Daoy (cell line): Measurements from ENCODE around the gene PIM2. TPM values are rescaled to one million over a fixed set of nuclear protein-coding genes. Genes with fewer than 3 reads are reported as not detected.
"Not testable (repeated sequence)": the region's sequence is repeated elsewhere in the genome, so short reads cannot be mapped to it uniquely, and the experiment has no call there.

ENCODE experiments used
- DNase-seq: peaks from one replicate; pipeline ENCODE4 v3.0.0-alpha.2; 2015; ENCODE audit warnings: low read depth
- total RNA-seq: library from RNA; depleted of rRNA; stranded (reverse); fragments of >200 nt; shearing (Covaris generic); gene quantifications from 2 replicates; pipeline ENCODE4 v1.2.3, GENCODE V29; 2014; rRNA removed

Gene PIM2
- total RNA-seq, 1 experiment from 2014 or later = 6.6 TPM

- not testable (repeated sequence) for DNase-seq
Observed at GRCh38 chrX:48872017-48872416, 46.8 kb downstream of the PIM2 start.

DNA sequence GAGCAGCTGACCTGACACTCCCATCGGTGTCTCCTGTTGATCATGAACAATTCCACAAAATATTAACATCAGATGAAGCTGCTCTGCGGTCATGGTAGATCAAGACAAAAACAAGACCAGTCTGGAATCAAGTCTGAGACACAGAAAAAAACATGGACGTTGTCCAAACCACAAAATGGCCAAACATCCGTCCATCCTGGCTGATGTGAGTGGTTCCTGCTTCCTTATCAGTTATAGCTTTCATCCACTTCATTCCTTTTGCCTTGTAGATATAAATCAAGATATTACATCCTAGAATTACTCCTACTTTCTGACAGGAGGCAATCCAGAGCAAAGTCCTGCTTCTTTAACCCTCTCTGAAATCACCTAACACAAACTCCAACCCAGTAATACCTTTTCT, 54.6 kb downstream of the PIM2 start:
- DNase-seq = peak; percentile 68

Other genes starting within 250 kb of the PIM2 start
- 0.57 TPM in 1 of 2 replicates, not detected in the other for gene WAS, start 235.2 kb downstream of the PIM2 start, total RNA-seq
- gene SUV39H1, start 222.3 kb downstream of the PIM2 start, total RNA-seq = 14.3 and 20.7 TPM in 2 replicates
- gene GLOD5, start 157.3 kb downstream of the PIM2 start, total RNA-seq = not detected in 2 replicates
- not detected in 2 replicates for gene GATA1, start 132.4 kb downstream of the PIM2 start, total RNA-seq
- gene HDAC6, start 117.0 kb downstream of the PIM2 start, total RNA-seq = 18.9 and 40.9 TPM in 2 replicates
- not detected in 2 replicates for gene ERAS, start 92.5 kb downstream of the PIM2 start, total RNA-seq
- 28.7 and 32.1 TPM in 2 replicates for gene PCSK1N, start 83.4 kb downstream of the PIM2 start, total RNA-seq
- 47.4 and 64.1 TPM in 2 replicates for gene TIMM17B, start 21.3 kb downstream of the PIM2 start, total RNA-seq
- gene PQBP1, start 21.1 kb downstream of the PIM2 start, total RNA-seq = 102 TPM in 2 replicates
- gene SLC35A2, start 7.4 kb downstream of the PIM2 start, total RNA-seq = 24.8 and 24.9 TPM in 2 replicates
- gene OTUD5, start 38.6 kb upstream of the PIM2 start, total RNA-seq = 16.8 and 17.8 TPM in 2 replicates
- gene KCND1, start 52.8 kb upstream of the PIM2 start, total RNA-seq = 0.18 and 0.46 TPM in 2 replicates
- 9.7 and 16.9 TPM in 2 replicates for gene GRIPAP1, start 83.2 kb upstream of the PIM2 start, total RNA-seq
- 24.5 and 36.2 TPM in 2 replicates for gene TFE3, start 124.3 kb upstream of the PIM2 start, total RNA-seq
- gene CCDC120, start 140.0 kb upstream of the PIM2 start, total RNA-seq = 0.09 and 0.46 TPM in 2 replicates
- gene PRAF2, start 155.0 kb upstream of the PIM2 start, total RNA-seq = 3.4 and 3.5 TPM in 2 replicates
- gene WDR45, start 160.9 kb upstream of the PIM2 start, total RNA-seq = 20.3 and 41.1 TPM in 2 replicates
- gene GPKOW, start 204.7 kb upstream of the PIM2 start, total RNA-seq = 24.5 and 28.2 TPM in 2 replicates
- 0.12 and 2.5 TPM in 2 replicates for gene MAGIX, start 243.7 kb upstream of the PIM2 start, total RNA-seq